Transverse colon (tissue), 4 donors: ENCODE measurements around the gene PALMD. TPM values are rescaled to one million over a fixed set of nuclear protein-coding genes. Genes with fewer than 3 reads are reported as not detected.

Experiments used
- DNase-seq: peaks from one replicate; pipeline ENCODE4 v3.0.0-alpha.2; 2019
- H3K27ac ChIP-seq, 4 donors: fragments of 200-600 bp; sonication (generic); 2 replicates each; pipeline ENCODE4 v1.5.1; 2016 to 2018; ENCODE audit warnings: inconsistent platforms in 4 of 4
- H3K27me3 ChIP-seq: fragments of 200-600 bp; sonication (generic); 2 replicates; pipeline ENCODE4 v1.5.1; 2017; ENCODE audit warnings: inconsistent platforms
- H3K36me3 ChIP-seq, 4 donors: fragments of 200-600 bp; sonication (generic); 2 replicates each; pipeline ENCODE4 v1.5.1; 2017 to 2019; ENCODE audit warnings: inconsistent platforms in 4 of 4
- H3K4me1 ChIP-seq, 4 donors: fragments of 200-600 bp; sonication (generic); 2 replicates each; pipeline ENCODE4 v1.5.1; 2017 to 2020; ENCODE audit warnings: inconsistent platforms in 4 of 4
- H3K4me3 ChIP-seq, 4 donors: fragments of 200-600 bp; sonication (generic); 1 replicate in 1 of 4; 2 replicates in 3 of 4; pipeline versions ENCODE4 v1.5.1 to v1.6.1; 2017 to 2019; ENCODE audit warnings: inconsistent platforms in 4 of 4
- H3K9me3 ChIP-seq, 2 donors: fragments of 200-600 bp; sonication (generic); 2 replicates each; pipeline ENCODE4 v1.5.1; 2017 to 2019; ENCODE audit warnings: inconsistent platforms in 2 of 2
- EP300 ChIP-seq: sonication (generic); formaldehyde crosslinking; IDR thresholded peaks from one replicate; pipeline ENCODE4 v1.6.1; 2017; ENCODE audit warnings: antibody characterized with exemption, low read depth
- POLR2A ChIP-seq: fragments of 450-650 bp; IDR thresholded peaks from one replicate; pipeline ENCODE4 v1.6.1; 2016; ENCODE audit warnings: antibody characterized with exemption, mild to moderate bottlenecking, moderate library complexity
- POLR2AphosphoS5 ChIP-seq, 3 donors: sonication (generic); formaldehyde crosslinking; IDR thresholded peaks; one replicate each; pipeline ENCODE4 v1.6.1; 2016; ENCODE audit warnings: antibody characterized with exemption in 3 of 3
- WGBS, 2 donors: methylation state at CpG; one replicate each; pipeline ENCODE4 v1.1.5; 2018; ENCODE audit warnings: low coverage in 1 of 2; 5-methylcytosine and 5-hydroxymethylcytosine counted together
- in situ Hi-C, 4 donors: fragments of 200-750 bp; cut with MboI; loops; one replicate each; pipeline versions ENCODE4 v1.15.0 to v1.15.1; 2017; ENCODE audit warnings: low sequenced_read_pairs in 3 of 4, low pct_ligation_motif_present in 1 of 4, low pct_unique_long_range_greater_than_20kb in 1 of 4
- intact Hi-C: fragments of 100-400 bp; cut with DNase I; formaldehyde crosslinking; loops from one replicate; pipeline ENCODE4 v1.15.1; 2023; ENCODE audit warnings: low total_unique reads
- total RNA-seq, 4 donors: library from RNA; depleted of rRNA; stranded (reverse); fragments of >200 nt; gene quantifications; one replicate each; pipeline ENCODE4 v1.1.0, GENCODE V29; 2016
- TF ChIP-seq, protein P1 (sequence below), 5 experiments: fragments of 200-600 bp in 3 of 5; fragments of 450-650 bp in 2 of 5; sonication (generic) in 3 of 5; IDR thresholded peaks; 1 replicate in 2 of 5; 2 replicates in 3 of 5; pipeline ENCODE4 v1.5.1; 2016 to 2017; ENCODE audit warnings: antibody characterized with exemption in 5 of 5, inconsistent platforms in 3 of 5, mild to moderate bottlenecking in 2 of 5, moderate library complexity in 1 of 5

PALMD gene
- total RNA-seq, 4 donors from 2014 or later = 1.9 to 4.4 (median 2.9) TPM

DNA sequence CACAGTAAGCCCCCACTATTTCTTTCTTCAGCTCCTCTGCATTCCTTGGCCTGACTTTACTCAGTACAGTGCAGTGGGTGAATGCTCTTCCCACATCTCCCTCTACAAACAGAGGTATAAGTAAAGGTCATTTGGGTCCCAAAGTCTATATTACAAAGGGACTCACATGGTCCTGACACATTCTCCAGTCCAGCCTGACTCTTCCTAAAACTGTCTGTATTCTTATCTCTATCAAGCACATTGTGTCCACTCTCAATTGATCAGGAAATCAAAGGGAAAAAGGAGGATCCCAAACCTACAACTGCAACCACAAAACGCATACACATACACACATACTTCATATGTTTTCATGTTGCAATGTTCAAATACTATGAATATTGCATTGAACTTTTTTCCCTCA, 71.1 kb downstream of the PALMD start:
- in situ Hi-C loops = loop anchor here in 1 of 4 donors (25.0 kb wide), 1 partner anchor 530 kb away; no protein-coding TSS in a partner anchor

DNA sequence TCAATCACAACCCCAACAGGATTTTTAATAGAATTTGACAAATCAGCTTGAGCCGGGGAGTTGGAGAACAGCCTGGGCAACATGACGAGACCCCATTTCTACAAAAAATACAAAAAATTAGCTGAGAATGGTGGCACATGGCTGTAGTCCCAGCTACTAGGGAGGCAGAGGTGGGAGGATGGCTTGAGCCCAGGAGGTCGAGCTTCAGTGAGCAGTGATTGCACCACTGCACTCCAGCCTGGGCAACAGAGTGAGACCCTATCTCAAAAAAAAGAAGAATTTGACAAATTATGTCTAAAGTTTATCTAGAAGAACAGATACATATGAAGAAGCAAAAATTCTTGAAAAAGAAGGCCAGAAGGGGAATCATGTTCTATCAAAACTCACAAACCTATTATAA, 77.3 kb downstream of the PALMD start:
- DNase-seq = no peak
- intact Hi-C loops (no loop called here), in situ Hi-C loops (loop anchor here in 1 of 4 donors (25.0 kb wide), 1 partner anchor 536 kb away; no protein-coding TSS in a partner anchor)
- Histone ChIP-seq H3K27ac (no peak overlapping the region), H3K4me3 (no peak overlapping the region), H3K36me3 (no peaks in the 10 kb centered on the region), H3K9me3 (no peaks in the 10 kb centered on the region), H3K4me1 (peaks cover 0 to 10% (median 0%) of the 10 kb centered on the region in 4 donors), H3K27me3 (no peaks in the 10 kb centered on the region)
- 85 to 90% methylated on average over 3 of the region's 3 CpGs for WGBS, 2 donors
- no peak for TF ChIP-seq POLR2A
- TF ChIP-seq, protein P1, sequence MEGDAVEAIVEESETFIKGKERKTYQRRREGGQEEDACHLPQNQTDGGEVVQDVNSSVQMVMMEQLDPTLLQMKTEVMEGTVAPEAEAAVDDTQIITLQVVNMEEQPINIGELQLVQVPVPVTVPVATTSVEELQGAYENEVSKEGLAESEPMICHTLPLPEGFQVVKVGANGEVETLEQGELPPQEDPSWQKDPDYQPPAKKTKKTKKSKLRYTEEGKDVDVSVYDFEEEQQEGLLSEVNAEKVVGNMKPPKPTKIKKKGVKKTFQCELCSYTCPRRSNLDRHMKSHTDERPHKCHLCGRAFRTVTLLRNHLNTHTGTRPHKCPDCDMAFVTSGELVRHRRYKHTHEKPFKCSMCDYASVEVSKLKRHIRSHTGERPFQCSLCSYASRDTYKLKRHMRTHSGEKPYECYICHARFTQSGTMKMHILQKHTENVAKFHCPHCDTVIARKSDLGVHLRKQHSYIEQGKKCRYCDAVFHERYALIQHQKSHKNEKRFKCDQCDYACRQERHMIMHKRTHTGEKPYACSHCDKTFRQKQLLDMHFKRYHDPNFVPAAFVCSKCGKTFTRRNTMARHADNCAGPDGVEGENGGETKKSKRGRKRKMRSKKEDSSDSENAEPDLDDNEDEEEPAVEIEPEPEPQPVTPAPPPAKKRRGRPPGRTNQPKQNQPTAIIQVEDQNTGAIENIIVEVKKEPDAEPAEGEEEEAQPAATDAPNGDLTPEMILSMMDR (IDR thresholded peaks at IDR 0.05) = no peak
- TF ChIP-seq POLR2AphosphoS5 (IDR thresholded peaks at IDR 0.05) = no peak
- TF ChIP-seq EP300 = no peak

More for the DNA sequence above, 71.1 kb downstream of the PALMD start:
- WGBS, 2 donors = 100% methylated on average over 1 of the region's 1 CpG
- Histone ChIP-seq H3K4me3 (no peak overlapping the region), H3K27me3 (no peaks in the 10 kb centered on the region), H3K36me3 (no peaks in the 10 kb centered on the region), H3K27ac (no peak overlapping the region), H3K4me1 (peaks cover 0 to 4% (median 0%) of the 10 kb centered on the region in 4 donors), H3K9me3 (no peaks in the 10 kb centered on the region)
- intact Hi-C loops = no loop called here
- TF ChIP-seq EP300 = no peak
- TF ChIP-seq POLR2A = no peak
- TF ChIP-seq, protein P1 (IDR thresholded peaks at IDR 0.05) = no peak
- no peak for TF ChIP-seq POLR2AphosphoS5 (IDR thresholded peaks at IDR 0.05)
- no peak for DNase-seq

DNA sequence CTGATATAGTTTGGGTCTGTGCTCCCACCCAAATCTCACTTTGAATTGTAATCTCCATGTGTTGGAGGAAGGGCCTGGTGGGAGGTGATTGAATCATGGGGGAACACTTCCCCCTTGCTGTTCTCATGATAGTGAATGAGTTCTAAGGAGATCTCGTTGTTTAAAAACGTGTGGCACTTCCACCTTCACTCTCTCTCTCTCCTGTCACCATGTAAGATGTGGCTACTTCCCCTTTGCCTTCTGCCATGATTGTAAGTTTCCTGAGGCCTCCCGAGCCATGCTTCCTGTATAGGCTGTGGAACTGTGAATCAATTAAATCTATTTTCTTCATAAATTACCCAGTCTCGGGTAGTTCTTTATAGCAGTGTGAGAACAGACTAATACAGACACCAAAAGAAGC, 80.1 kb downstream of the PALMD start:
- Histone ChIP-seq H3K27me3 (no peaks in the 10 kb centered on the region), H3K4me1 (peaks cover 0 to 10% (median 0%) of the 10 kb centered on the region in 4 donors), H3K4me3 (no peak overlapping the region), H3K36me3 (no peaks in the 10 kb centered on the region), H3K9me3 (no peaks in the 10 kb centered on the region), H3K27ac (no peak overlapping the region)
- intact Hi-C loops (no loop called here), in situ Hi-C loops (no loop called here)
- WGBS, 2 donors = 62 to 85% methylated on average over 3 to 4 of the region's 4 CpGs
- no peak for TF ChIP-seq POLR2A
- TF ChIP-seq EP300 = no peak
- TF ChIP-seq, protein P1 (IDR thresholded peaks at IDR 0.05) = no peak
- no peak for TF ChIP-seq POLR2AphosphoS5 (IDR thresholded peaks at IDR 0.05)
- DNase-seq = no peak

DNA sequence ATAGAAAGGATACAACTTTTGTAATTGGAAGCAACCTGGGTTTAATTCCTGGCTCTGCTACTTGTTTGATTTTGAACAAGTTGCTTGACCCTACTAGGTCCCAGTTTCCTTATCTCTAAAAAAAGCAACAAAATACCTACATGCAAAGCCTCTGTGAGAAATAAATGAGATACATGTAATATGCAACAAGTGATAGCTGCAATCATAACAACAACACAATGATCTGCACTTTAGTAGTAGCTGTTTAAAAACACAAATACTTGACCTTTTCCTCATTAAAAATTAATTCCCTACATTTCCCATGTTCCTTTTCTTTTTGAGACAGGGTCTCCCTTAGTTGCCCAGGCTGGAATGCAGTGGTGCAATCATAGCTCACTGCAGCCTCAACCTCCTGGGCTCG, 80.5 kb downstream of the PALMD start:
- H3K27me3 ChIP-seq = no peaks in the 10 kb centered on the region
- intact Hi-C loops = no loop called here
- no peak for DNase-seq

More for the DNA sequence above, 80.5 kb downstream of the PALMD start:
- WGBS, 2 donors = 64 to 75% methylated on average over 1 of the region's 1 CpG
- Histone ChIP-seq H3K4me3 (no peak overlapping the region), H3K27ac (peak overlapping the region in 1 of 4 donors; percentile 29), H3K36me3 (no peaks in the 10 kb centered on the region), H3K9me3 (no peaks in the 10 kb centered on the region), H3K4me1 (peaks cover 0 to 10% (median 0%) of the 10 kb centered on the region in 4 donors)
- TF ChIP-seq POLR2AphosphoS5 (IDR thresholded peaks at IDR 0.05) (no peak), POLR2A (no peak), EP300 (no peak)
- TF ChIP-seq, protein P1 (IDR thresholded peaks at IDR 0.05) = no peak
- in situ Hi-C loops = no loop called here
